WI38 (cell line): ENCODE data around the gene CKB.

Experiments
- H3K4me3 ChIP-seq: 2 replicates; pipeline ENCODE4 v1.5.1; 2011; ENCODE audit warnings: low read depth, mild to moderate bottlenecking, control low read depth, low read length
- TF ChIP-seq, protein P1 (sequence below): IDR thresholded peaks from 2 replicates; pipeline ENCODE4 v1.5.1; 2012; ENCODE audit warnings: low read depth, mild to moderate bottlenecking, control low read depth, low read length

Gene CKB

DNA sequence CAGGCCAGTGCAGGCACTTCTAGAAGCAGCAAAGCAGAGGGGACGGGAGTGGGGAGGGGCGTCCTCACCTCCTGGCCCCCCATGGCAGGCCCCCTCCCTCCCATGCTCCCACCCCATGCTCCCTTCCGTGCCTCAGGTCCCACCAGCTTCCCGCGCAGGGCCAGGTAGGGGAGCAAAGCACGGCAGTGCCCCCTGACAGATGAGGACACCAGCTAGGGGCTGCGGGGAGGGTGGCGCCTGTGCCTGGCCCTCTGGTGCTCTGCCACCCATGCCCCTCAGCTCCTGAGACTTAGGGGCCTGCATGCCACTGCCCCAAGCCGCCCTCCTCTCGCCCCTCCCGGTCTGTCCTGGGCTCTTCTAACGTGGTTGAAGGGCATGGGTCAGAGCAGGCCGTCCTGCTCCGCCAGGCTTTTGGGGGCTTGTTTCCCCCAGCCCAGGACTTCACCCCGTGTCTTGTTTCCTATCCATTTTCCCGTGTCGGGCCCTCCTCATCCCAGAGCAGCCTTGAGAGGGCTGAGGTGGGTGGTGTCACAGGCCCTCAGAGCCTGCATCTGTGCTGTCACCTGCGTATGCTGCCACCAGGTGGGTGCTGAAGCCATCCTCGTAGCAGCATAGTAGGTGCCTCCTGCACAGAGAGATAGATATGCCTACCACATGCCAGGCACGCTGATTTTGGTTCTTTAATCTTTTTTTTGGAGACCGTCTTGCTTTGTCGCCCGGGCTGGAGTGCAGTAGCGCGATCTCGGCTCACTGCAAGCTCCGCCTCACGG is 16.6 kb upstream of the CKB start:
- TF ChIP-seq, protein P1, sequence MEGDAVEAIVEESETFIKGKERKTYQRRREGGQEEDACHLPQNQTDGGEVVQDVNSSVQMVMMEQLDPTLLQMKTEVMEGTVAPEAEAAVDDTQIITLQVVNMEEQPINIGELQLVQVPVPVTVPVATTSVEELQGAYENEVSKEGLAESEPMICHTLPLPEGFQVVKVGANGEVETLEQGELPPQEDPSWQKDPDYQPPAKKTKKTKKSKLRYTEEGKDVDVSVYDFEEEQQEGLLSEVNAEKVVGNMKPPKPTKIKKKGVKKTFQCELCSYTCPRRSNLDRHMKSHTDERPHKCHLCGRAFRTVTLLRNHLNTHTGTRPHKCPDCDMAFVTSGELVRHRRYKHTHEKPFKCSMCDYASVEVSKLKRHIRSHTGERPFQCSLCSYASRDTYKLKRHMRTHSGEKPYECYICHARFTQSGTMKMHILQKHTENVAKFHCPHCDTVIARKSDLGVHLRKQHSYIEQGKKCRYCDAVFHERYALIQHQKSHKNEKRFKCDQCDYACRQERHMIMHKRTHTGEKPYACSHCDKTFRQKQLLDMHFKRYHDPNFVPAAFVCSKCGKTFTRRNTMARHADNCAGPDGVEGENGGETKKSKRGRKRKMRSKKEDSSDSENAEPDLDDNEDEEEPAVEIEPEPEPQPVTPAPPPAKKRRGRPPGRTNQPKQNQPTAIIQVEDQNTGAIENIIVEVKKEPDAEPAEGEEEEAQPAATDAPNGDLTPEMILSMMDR: no peak

DNA sequence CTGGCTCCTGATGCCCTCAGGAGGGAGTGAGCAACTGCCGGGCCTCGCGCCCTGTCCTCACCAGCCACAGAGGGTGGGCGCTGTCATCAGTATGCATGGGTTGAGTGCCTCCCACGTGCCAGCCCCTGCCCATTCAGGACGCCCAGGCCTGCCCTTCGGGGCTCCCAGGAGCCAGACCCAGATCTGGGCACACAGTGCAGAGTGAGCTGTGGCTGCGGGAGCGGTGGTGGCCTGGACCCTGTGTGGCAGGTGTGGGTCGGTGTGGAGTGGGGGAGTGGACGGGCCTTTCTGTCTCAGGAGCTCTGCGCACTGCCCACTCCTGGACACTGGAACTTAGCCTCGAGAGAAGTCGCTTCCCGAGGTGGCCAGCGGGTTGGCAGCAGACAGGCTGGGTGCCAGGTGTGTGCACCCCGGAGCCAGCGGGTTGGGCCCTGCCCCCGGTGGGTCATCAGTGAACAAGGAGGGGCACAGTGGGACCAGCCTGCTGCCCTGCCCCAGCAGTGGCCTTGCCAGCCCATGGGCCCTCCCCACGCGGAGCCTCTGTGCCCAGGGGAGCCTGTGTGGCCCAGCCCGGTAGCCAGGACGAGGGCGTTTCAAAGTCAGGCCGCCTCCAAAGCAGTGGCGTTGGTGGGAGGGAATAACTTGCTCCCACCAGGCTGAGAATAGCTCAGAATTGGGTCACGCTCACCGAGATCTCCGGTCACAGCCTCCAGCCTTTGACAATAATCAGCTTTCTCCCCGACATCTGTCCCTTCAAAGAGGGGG is 15.8 kb upstream of the CKB start:
- TF ChIP-seq, protein P1: no peak
- no peak overlapping the region for H3K4me3 ChIP-seq

More for the DNA sequence above, 16.6 kb upstream of the CKB start:
- H3K4me3 ChIP-seq: no peak overlapping the region

DNA sequence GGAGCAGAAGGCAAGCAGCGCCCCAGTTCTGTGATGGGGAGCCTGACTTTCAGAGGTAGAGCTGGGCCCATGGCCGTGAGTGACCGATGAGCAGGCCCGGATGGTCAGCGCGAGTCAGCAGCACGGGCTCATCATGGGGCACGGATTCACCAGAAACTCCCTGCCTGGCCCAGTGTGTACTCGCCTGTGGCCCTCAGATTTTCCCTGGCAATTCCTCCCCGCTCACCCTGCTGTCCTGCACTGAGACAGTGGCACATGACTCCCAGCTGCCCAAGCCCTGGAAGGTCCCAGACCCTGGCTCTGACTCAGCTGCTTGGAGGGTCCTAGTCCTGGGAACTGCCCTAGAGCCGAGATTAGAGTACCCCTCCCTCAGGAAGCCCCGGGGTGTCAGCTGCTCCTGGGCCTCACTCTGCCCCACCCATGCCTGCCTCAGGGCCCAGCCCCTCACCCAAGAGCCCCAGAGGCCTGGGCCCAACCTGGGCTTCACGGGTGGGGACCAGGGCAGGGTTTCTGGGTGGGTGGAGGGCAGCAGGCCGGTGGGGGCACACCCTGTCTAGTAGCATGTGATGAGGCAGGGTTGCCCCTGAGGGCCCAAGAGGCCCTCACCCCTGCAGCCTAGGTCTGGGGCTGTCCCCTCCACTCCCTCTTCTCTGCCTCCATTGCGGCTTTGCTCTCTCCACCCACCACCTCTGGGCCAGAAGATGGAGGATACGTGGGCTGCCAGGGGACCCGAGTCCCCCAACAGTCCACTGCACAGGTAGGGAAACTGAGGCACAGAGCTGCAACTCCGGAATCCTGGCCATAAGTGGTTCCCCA is 14.8 kb upstream of the CKB start:
- H3K4me3 ChIP-seq: no peak overlapping the region
- TF ChIP-seq, protein P1: no peak

DNA sequence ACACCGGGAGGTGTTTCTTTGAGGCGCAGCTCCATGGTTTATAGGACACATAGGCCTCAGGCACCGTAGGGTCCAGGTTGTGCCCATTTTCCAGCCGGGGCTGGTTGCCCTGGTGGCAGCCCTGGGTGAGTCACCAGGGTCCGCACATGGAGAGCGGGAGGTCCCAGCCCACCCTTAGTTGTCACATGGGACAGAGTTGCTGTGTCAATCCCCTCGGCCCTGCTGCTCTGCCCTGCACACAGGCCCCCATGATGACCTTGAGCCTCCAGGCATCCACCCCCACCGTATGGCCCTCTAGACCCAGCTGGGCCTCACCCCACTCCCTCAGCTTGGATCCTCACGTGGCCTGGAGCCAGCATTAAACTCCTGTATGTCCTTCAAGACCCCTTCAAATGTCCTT is 14.1 kb upstream of the CKB start:
- TF ChIP-seq, protein P1: no peak
- no peak overlapping the region for H3K4me3 ChIP-seq

DNA sequence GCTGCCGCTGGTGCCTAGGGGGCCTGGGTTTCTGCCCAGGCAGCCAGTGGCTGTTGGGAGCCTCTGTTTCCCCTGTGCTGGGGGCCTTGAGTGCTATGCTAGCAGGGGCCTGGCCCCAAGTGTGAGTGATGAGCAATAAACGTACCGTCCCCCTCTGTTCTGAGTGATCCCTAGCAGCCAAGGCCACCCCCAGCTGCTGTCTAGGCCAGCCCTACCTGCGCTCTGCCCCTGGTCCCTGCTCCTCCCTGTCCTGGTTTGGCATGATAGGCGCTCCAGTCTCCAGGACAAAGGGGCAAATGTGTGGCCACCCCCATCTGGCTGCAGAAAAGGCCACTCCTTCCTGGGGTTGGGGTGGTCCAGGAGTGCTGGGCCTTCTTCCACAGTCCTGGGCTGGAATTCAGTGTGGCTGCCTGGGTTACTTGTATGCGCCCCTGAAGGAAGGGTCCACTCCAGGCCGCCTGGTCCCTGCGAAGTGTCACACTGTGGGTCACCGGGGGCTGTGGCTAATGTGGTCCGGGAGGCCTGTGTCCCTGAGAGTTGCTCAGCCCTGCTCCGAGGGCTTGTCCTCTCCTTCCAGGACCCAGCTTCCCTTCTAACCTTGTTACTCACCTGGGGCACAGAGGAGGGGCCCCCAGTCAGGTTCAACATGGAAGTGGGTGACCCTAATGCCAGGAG is 13.4 kb upstream of the CKB start:
- H3K4me3 ChIP-seq: no peak overlapping the region
- TF ChIP-seq, protein P1: no peak

DNA sequence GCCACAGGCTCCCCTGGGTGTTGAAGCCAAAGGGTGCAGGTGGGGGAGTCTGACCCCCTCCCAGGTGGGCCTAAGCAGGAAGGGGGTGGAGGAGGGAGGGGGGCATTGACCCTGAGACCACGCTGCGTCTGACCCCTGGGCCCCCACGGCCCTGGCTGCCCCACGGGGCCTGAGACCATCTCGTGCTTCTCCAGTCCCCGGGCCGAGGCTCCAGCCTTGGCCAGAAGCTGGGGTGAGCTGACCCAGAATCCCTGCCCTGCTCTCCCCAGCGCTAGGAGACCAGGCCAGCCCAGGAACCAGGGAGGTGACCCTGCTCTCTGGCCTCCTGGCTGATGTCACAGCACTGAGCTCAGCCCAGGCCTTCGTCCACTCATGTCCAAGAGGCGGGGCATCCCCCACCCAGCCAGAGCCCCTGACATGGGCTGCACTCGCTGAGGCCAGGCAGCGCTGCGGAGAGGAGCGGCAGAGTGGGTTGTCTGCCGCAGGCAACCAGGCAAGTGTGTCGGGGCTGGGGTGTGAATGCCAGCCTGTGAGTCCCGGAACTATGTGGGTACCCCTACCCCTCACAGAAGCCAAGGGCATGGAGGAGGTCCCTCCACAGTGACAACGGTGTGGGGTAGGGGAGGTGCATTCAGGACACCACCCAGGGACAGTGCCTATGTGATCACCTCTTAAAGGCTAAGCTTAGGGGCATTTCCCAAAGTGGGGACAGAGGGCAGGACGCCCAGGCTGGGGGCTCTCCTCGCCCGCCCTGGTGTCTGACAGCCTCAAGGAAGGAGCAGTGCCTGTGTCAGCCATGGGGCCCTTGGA is 12.7 kb upstream of the CKB start:
- TF ChIP-seq, protein P1: no peak
- H3K4me3 ChIP-seq: no peak overlapping the region
